ENCODE data around the gene RBM26.

Gene RBM26, protein sequence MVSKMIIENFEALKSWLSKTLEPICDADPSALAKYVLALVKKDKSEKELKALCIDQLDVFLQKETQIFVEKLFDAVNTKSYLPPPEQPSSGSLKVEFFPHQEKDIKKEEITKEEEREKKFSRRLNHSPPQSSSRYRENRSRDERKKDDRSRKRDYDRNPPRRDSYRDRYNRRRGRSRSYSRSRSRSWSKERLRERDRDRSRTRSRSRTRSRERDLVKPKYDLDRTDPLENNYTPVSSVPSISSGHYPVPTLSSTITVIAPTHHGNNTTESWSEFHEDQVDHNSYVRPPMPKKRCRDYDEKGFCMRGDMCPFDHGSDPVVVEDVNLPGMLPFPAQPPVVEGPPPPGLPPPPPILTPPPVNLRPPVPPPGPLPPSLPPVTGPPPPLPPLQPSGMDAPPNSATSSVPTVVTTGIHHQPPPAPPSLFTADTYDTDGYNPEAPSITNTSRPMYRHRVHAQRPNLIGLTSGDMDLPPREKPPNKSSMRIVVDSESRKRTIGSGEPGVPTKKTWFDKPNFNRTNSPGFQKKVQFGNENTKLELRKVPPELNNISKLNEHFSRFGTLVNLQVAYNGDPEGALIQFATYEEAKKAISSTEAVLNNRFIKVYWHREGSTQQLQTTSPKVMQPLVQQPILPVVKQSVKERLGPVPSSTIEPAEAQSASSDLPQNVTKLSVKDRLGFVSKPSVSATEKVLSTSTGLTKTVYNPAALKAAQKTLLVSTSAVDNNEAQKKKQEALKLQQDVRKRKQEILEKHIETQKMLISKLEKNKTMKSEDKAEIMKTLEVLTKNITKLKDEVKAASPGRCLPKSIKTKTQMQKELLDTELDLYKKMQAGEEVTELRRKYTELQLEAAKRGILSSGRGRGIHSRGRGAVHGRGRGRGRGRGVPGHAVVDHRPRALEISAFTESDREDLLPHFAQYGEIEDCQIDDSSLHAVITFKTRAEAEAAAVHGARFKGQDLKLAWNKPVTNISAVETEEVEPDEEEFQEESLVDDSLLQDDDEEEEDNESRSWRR

DNA sequence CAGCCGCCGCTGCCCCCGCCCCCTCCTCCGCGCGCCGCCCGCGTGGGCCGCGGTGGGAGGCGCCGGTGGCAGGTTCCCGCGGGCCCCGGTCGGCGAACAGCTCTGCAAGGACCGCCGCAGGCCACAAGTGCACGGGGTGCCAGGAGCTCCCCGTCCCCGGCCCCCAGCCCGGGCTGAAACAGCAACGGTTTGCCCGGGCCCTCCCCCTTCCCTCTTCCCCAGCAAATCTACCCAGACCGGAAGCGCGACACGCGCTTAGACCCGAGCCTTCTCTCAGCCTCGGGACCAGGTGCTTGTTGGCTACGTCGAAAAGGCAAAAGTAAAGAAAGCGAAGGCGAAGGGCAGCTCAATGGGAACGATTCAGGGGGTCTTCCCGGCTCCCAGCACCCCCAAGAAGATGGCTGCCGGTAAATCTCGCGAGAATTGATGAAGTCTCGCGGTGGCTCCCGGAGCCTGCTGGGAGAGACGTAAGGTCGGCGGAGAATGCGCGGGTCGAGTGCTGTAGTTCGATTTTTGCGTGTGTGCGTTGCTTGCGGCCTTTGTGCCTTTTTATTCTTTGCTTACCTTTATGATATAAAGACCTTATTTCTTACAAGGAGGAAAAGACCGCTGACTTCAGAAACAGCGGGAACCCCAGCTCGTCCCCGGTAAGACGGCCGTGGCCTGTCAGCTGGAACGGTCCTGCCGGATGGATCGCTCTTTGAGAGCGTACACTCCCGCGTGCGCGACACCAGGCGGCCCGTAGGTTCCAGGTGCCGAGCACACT, at the start of gene RBM26:
Gene RBM26 (minus strand): TSS at position 425 of the 766 bp plus-strand sequence. CDS start 481 bp downstream, outside the sequence.
- peak; percentile 95 for DNase-seq

DNA sequence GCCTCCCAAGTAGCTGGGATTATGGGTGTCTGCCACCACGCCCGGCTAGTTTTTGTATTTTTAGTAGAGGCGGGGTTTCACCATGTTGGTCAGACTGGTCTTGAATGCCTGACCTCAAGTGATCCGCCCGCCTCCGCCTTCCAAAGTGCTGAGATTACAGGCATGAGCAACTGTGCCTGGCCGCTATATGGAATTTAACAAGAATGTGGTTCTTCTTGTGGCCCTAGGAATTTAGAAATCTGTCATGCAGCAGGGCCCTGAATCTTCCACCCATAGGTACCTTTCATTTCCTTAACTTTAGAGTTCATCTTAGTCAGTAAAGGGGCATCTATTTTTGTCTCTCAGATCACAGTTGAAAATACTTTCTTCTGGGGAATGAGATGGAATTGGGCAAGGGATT, 49.3 kb upstream of the RBM26 start:
- DNase-seq, result no peak

DNA sequence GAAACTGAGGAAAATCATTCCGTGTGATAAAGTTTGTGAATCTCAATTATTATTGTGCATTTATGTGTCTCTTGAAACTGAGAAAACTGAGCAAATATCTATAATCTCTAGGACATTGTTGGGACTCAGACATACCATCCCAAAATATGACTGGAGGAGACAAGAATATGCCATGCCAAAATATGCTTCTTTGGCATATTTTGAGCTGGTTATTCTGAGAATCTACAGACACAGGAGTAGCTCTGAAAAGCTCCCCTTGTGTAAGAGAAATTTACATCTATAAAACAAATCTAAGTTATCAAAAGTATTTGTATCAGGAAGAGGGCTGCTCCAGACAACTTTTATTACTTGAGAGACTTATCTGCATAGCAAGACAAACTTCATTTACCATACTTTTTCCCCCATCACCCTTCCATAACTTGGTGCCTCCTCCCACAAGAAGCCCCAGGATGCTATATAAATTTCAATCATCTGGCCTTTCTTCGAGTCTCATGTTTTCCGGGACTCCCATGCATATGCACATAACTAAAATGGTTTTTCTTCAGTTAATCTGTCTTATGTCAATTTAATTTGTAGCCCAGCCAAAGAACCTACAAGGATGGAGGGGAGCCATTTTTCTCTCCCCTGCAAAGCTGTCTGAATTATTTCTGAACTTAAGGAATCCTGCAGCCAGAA, 46.3 kb upstream of the RBM26 start:
- no peak for DNase-seq

DNA sequence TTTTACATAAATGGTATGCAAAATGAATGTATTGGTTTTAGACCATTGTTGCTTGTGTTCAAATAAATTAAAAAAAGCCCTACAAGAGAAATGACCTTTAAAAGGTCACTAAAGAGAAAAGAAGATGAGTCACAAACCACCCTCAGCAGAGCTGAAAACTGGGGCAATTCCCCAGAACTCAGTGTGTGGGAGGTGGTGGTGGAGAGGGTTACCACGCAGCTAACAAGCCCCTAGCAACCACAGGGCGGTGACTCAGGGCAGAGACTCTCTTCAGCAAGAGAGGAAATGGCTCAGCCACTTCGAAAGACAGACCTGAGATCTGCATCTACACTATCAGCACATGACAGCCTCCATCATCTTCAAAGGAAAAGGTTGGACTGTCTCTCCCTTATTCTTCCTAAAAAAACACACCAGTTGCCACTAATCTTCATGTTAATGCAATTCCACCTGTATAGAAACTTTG, 45.5 kb upstream of the RBM26 start:
- DNase-seq, result peak; percentile 6

DNA sequence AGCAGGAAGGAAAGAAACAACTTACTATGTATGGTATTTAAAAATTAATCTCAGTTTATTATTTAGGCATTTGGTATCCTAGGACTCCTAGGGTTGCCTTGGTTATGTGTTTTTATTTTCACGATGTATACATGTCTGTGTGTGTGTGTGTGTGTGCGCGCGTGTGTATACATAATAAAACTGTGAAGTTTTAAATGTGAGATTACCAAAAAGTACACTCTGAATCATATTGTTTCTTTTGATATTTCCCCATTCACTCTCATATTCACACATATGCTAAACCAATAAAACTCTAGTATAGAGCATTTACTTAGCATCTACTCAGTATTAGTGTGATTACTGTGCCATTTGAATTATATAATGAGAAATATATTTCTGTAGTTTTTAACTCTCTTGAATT, 44.1 kb upstream of the RBM26 start:
- no peak for DNase-seq

DNA sequence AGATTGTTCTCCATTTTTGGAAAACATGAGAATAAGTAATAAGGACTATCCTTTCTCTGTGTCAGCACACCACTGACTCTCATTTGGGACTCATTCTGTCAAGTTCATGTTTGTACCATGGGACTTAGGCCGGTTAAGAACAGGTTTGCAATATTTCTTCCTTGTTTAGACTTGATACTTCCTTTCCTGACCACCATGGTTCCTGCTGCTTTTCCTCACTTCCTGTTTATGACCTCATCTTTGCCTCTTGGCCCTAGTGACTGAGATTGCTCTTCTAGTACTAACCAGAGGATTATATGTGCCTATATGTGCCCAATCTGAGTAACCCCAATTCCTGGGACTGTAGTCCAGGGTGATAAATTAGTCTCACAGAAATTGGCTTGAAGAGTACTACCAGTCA, 42.4 kb upstream of the RBM26 start:
- no peak for DNase-seq

DNA sequence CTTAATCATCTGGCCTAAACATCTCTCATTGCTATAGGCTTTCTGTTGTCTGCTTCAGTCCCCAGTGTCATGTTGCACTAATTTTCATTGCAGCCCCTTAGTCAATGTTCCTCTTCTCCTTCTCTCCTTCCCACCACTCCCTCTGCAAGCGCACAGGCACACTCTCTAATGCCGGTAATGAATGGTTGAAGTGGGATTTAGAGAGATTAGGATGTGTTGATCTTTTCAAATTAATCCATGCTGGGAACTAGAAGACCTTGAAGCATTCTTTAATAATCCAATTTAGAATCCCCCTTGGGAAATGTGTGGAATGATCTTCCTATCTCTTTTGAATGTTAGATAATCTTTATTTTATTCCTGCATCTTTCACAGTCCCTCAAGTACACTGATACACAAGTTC, 41.7 kb upstream of the RBM26 start:
- no peak for DNase-seq

DNA sequence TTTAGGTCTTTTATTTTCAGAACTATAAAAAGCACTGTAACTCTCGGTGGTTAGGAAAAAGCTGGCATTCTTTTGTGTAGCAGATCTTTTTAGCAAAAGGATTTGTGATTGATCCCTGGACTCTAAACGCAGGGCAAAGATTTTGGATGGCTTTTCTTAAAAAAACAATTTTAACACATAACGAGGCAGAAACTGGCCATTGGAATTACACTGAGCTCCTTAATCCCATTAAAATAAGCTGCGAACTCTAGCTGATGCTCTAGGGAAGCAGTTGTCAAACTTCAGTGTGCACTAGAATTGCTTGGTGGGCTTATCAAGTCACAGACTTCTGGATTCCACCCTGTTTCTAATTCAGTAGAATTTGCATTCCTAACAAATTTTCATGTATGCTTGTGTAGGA, 41.1 kb upstream of the RBM26 start:
- DNase-seq, result no peak

DNA sequence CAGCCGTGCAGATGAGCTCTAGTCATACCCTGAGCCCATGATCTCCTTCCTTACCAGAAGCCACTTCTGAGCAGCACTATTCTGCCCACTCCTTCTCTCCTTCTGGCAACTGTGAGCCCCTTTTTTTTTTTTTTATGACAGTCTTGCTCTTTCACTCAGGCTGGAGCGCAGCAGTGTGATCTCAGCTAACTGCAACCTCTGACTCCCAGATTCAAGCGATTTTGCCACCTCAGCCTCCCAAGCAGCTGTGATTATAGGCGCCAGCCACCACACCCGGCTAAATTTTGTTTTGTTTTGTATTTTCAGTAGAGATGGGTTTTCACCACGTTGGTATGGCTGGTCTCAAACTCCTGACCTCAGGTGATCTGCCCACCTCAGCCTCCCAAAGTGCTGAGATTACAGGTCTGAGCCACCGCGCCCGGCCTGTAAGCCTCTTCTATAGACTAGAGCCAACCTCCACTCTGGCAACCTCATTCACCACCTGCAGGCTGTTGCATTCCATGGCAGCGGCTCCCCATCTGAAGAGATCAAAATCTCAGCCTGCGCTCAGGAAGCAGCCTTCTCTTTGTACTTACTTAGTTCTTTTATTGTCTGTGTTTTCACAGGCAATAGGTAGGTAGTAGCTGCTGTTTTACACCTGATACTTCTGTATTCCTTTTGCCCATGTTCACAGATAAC, 40.1 kb upstream of the RBM26 start:
- DNase-seq, result no peak

DNA sequence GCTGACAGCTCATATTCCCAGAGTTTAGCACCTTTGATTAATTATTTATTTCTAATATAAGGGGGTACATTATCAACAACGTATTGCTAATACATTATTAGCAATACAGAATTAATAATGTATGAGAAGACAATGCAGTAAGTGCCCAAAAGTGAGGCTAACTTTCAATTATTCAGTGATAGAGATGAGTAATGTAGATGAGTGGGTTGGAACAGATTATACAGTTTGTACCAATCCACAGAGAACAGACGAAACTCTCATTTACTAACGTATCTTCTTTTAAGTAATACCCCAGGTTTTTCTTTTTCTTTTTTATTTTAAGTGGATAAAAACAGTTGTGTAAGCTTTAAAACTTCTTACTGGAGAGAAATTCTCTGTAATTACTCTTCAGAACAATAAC, 36.7 kb upstream of the RBM26 start:
- no peak for DNase-seq

DNA sequence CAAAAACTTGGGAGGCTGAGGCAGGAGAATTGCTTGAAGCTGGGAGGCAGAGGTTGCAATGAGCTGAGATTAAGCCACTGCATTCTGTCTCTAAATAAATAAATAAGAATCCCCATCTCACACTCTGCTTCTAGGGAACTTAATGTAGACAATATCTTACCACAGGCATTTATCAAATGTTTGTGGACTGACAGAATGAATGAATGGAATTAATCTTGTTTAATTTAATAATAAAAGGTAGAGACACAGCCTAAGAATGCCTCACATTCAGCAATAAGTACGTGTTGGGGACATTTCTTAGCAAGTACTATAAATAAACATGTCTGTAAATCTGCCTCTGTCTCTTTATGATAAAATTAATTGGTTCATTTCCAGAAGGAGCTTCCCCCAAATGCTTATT, 36.2 kb upstream of the RBM26 start:
- DNase-seq, result no peak

DNA sequence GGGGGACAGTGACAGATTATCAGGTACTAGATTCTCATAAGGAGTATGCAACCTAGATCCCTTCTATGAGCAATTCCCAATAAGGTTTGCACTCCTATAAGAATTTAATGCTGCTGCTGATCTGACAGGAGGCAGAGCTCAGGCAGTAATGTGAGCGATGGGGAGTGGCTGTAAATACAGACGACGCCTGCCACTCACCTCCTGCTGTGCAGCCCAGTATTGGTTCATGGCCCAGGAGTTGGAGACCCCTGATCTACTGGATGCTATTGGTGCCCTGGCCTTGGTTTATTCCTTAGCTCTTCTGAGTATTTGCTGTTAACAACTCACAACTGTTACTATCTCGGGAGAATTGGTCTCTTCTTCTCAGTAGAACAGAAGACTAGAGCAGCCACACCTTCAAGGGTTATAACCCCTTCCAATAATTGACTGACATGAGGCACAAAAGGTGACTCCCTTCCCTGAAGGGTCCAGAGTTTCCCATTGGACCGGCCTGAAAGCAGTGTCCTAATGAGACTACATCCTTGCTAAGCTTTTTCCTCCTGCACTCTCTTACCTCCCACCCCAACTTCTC, 35.0 kb upstream of the RBM26 start:
- peak; percentile 28 for DNase-seq

DNA sequence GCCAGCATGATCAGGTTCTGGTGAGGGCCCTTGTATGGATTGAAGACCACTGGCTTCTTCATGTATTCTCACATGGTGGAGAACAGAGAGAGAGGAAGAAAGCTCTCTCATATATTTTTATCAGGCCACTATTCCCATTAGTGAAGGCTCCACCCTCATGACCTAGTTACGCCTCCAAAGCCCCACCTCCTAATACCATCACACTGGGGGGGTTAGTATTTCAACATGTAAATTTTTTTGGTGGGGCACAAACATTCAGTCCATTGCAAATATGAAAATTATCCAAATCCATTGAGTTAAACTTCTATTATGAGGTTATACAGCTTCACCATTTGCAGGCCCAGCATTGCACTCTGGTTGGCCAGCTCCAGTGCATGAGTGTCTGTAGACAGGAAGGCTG, 33.2 kb upstream of the RBM26 start:
- DNase-seq, result no peak

DNA sequence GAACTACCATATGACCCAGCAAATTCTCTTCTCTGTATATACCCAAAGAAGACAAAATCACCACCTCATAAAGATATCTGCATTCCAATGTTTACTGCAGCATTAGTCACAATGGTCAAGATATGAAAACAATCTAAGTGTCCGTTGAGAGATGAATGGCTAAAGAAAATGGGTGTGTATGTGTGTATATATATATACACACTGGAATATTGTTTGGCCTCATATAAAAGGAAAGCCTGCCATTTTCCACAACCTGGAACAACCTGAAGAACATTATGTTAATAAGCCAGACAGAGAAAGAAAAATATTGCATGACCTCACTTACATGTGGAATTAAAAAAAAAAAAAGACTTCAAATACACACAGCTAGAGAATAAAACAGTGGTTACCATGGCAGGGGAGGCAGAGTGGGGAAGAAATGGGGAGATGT, 29.5 kb upstream of the RBM26 start:
- no peak for DNase-seq

DNA sequence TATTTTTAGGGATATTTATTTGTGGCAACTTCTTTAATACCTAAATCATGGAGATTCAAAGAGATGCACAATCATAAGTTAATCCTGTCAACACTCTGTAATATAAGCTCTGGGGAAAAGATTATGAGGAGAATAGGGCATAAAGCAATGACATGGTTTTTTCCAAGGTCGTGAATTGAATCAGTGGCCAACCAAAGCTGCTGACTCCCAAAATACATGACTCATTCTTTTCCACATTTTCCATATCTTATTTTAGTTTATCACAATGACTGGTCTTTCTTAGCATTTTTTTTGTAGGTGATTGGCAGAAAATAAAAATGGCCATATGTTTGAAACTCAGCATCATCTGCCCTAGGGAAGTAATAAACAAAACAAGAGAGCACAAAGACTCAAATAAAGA, 28.5 kb upstream of the RBM26 start:
- no peak for DNase-seq

DNA sequence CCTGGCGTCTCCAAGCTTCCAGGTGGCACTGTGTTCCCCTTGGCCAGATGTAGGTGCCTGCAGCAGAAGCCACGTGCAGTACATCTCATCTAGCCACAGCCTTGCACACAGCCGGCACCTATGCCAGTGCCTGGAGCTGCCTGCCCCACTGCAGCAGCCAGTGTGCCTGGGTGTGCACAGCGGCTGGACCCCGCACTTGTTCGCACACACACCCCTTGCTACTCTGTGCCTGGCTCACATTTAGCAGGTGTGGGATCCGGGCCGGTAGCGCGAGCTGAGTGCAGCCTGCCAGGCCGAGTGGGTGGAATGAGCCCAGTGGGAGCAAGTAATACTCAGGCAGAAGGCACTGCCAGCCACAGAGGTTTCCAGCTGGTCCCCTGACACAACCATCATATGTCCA, 26.9 kb upstream of the RBM26 start:
- no peak for DNase-seq

DNA sequence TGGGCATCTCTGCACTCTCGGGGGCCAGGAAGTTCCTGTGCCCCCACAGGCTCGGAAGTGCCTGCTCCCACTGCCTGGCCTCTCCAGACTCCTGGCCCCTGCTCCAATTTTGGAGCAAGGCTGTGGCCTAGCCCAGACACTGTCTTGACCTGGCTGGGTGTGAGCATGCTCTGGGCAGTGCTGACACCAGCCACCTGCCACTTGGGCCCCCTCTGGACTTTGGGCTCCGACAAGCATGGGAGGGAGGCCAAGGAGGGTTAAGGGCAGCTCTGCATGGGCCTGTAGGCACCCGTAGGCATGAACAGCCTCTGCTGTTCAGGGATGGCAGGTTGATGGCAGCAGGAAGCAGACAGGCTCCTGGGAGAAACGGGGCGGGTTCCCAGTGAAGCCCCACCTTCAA, 26.0 kb upstream of the RBM26 start:
- DNase-seq, result no peak

DNA sequence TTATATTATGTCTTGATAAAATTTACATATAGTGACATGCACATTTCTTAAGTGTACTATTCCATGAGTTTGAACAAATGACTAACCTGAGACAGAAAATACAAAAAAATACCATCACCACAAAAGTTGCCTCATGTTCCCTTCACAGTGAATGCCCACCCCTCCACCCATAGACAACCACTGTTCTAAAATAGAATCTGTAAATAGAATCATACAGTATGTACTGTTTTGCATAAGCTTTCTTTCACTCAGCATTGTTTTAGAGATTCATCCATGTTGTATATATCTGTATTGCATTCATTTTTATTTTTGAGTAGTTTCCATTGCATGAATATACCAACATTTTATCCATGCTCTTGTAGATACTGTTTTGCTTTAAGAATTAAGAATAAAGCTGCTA, 23.3 kb upstream of the RBM26 start:
- DNase-seq, result no peak

DNA sequence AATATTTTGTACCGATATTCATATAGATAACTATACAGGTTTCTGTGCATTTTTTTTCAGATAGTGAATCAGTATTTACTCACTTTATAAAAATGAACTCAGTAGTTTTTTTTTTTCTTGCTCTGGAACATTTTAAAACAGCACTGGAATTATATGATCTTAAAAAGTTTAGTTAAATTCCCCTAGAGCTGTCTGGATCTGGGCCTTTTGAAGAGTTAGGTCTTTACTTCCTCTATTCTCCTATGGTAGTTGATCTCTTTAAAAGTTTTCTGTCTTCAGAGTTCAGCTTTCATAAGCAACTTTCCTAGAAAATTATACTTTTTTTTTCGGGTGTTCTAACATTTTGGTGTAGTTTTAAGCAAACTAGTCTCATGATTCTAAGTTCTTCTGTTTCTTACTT, 21.8 kb upstream of the RBM26 start:
- no peak for DNase-seq

DNA sequence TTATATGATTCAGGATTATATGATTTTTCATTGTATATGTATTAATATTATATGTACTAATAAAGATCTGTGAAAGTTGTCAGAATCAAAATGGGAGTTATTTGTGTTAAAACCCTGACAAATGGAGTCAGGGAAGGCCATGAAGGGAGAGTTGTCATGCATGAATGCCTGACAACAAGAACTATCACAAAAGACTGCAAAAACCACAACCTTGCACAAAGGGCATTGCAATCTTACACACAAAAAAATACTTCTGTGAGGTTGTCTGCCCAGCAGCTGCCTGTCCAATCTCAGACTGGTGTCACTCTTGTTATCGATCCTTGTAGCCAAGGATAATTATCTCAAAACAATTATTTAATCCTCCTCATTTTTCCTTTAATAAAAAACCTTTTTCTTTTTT, 21.2 kb upstream of the RBM26 start:
- peak; percentile 47 for DNase-seq
